GM12872 (cell line): ENCODE measurements around the gene CASKIN1.

ENCODE experiments used
- TF ChIP-seq, protein P1 (sequence below): IDR thresholded peaks from 3 replicates; pipeline ENCODE4 v1.5.1; 2011; ENCODE audit warnings: low read depth, mild to moderate bottlenecking, low read length, moderate library complexity; ENCODE audit not compliant: insufficient read depth

Gene CASKIN1

DNA sequence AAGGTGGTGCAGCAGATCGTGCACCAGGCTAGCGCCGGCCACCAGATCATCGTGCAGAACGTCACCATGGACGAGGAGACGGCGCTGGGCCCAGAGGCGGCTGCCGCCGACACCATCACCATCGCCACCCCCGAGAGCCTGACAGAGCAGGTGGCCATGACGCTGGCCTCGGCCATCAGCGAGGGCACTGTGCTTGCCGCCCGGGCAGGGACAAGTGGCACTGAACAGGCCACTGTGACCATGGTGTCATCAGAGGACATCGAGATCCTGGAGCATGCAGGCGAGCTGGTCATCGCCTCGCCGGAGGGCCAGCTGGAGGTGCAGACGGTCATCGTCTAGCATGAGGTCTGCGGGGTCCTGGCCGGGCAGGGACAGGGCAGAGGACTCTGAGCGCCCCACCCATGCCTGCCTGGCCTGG, 38.8 kb upstream of the CASKIN1 start:
- TF ChIP-seq, protein P1, sequence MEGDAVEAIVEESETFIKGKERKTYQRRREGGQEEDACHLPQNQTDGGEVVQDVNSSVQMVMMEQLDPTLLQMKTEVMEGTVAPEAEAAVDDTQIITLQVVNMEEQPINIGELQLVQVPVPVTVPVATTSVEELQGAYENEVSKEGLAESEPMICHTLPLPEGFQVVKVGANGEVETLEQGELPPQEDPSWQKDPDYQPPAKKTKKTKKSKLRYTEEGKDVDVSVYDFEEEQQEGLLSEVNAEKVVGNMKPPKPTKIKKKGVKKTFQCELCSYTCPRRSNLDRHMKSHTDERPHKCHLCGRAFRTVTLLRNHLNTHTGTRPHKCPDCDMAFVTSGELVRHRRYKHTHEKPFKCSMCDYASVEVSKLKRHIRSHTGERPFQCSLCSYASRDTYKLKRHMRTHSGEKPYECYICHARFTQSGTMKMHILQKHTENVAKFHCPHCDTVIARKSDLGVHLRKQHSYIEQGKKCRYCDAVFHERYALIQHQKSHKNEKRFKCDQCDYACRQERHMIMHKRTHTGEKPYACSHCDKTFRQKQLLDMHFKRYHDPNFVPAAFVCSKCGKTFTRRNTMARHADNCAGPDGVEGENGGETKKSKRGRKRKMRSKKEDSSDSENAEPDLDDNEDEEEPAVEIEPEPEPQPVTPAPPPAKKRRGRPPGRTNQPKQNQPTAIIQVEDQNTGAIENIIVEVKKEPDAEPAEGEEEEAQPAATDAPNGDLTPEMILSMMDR = no peak

DNA sequence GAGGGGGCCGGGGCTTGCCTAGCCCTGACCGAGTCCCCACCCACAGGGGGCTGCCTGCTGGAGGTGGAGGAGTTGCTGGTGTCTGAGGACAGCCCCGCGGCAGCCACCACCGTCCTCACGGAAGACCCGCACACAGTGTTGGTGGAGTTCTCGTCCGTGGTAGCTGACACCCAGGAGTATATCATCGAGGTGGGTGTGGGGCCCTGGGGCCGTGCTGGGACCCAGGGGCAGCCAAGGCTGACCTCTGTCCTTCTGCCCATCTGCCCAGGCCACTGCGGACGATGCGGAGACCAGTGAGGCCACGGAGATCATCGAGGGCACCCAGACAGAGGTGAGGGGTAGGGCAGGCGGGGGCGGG, 38.4 kb upstream of the CASKIN1 start:
- TF ChIP-seq, protein P1 = no peak

GRCh38 chr16:2233872-2234812, 37.7 kb upstream of the CASKIN1 start:
- TF ChIP-seq, protein P1 = no peak

DNA sequence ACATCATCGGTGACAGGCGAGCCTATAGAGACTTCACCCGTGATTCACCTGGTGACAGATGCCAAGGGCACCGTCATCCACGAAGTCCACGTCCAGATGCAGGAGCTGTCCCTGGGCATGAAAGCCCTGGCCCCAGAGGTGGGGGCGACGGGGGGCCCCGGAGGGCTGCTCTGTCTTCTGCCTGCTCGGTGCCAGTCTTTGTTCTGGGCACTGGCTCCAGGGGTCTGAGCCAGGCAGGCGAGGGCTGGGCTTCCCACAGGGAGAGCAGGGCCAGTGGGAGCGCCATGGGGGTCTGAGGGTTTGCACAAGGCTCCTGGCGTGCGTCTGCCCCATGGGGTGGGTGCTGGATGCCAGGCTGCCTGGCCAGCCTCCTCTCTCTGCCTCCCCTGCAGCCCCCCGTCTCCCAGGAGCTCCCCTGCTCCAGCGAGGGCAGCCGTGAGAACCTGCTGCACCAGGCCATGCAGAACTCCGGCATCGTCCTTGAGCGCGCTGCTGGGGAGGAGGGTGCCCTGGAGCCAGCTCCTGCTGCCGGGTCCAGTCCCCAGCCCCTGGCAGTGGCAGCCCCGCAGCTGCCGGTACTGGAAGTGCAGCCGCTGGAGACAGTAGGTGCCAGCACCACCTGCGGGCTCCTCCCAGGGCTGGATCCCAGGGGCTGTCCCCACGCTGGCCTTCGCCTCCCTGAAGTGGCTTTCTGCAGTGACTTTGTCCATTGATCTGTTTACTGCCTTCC, 36.8 kb upstream of the CASKIN1 start:
- TF ChIP-seq, protein P1 = no peak

DNA sequence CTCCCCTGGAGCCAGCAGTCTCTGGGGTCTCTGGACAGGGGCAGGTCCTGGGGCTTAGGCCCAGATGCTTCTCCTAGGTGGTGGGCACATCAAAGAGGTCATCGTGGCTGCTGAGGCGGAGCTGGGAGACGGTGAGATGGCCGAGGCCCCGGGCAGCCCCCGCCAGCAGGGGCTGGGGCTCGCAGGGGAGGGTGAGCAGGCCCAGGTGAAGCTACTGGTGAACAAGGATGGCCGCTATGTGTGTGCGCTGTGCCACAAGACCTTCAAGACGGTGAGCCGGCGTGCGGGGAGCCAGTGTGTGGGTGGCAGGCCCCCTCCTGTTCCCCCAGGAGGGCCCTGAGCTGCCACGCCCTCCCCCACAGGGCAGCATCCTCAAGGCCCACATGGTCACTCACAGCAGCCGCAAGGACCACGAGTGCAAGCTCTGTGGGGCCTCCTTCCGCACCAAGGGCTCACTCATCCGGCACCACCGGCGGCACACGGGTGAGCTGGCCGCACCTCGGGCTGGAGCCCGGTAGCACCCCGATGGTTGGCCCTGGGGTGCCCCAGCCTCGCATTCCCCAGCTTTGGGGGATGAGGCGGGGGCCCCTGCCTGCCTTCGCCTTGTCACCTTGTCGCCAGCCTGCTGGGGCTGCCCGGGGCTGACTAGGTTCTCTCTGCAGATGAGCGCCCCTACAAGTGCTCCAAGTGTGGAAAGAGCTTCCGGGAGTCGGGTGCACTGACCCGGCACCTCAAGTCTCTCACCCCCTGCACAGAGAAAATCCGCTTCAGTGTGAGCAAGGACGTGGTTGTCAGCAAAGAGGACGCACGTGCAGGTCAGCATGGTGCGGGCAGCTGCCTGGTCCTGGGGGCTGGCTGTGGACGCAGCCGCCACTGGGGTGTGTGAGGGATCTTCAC, 35.9 kb upstream of the CASKIN1 start:
- TF ChIP-seq, protein P1 = no peak

DNA sequence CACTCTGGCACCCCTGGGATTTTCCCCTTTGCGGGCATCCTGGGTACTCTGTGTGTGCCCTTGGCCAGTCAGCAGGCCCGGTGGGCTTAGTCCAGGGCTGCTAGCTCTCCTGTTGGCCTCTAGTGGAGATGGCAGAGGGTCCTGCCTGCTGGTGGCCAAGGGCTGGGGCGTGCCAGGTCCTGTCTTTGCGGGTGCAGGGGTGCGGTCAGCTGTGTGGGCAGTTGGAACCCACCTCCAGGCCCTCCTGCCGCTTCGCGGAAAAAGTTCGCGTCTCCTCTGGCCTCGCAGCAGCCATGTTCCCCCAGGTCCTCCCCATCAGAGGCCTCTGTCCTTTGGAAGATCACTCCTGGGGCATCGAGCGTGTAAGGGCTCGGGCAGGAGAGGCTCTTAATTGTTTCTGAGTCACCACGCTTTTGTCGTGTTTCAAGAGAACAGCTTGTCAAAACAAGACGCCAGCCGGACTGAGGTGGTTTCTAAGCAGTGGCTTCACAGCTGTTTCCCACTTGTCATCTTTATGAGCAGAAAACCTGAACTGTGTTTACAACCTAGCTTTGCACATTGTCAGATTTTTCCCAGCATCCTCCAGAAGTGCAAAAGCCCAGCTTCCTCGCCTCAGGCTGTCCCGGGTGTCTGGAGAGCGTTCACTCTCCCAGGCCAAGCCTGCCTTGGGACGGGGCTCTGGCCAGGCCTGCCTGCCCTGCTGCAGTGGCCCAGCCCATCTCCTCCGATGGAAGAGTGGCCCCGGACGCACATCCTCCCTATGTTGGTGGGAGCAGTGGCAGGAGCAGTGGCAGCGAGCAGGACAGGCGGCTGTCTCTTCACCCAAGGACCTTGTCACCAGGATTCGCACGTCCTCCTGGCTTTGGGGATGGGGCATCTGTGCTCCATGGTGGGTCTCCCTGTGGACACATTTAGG, 34.9 kb upstream of the CASKIN1 start:
- TF ChIP-seq, protein P1 = no peak
